ENCODE measurements around the gene ZNF319.

ZNF319 gene

DNA sequence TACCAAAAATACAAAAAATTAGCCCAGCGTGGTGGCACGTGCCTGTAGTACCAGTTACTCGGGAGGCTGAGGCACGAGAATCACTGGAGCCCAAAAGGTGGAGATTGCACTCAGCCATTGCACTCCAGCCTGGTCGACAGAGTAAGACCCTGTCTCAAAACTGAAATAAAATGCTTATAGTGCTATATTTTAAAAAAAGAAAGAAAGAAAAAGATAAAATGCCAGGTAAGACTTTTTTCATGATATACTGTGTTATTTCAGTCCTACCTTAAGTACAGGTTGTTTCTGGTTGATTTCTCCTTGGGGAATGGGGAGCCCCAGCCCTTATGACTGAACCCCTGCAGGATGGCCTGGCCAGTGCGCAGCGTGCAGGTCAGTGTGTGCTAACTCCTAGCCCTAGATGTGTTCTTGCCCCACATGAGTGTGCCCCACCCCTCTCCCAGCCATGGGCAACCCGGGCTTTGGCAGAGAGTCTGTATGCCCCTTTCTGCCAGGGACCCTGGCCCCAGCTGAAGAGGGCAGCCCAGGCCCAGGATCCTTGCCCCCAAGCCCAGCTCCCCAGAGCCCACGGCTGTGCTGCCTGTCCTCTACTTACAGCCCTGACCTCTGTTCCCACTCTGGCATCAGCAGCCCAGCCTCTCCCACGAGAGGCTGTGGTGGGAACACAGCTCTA is 30.9 kb downstream of the ZNF319 start:
- H3K4me3 ChIP-seq (ENCODE audit: low read depth, low read length): no peak overlapping the region
- in situ Hi-C loops (cut with HindIII; ENCODE audit: low sequenced_read_pairs): no loop called here
- DNase-seq (ENCODE audit: low read depth, low spot score): no peak
- TF ChIP-seq, protein P1, sequence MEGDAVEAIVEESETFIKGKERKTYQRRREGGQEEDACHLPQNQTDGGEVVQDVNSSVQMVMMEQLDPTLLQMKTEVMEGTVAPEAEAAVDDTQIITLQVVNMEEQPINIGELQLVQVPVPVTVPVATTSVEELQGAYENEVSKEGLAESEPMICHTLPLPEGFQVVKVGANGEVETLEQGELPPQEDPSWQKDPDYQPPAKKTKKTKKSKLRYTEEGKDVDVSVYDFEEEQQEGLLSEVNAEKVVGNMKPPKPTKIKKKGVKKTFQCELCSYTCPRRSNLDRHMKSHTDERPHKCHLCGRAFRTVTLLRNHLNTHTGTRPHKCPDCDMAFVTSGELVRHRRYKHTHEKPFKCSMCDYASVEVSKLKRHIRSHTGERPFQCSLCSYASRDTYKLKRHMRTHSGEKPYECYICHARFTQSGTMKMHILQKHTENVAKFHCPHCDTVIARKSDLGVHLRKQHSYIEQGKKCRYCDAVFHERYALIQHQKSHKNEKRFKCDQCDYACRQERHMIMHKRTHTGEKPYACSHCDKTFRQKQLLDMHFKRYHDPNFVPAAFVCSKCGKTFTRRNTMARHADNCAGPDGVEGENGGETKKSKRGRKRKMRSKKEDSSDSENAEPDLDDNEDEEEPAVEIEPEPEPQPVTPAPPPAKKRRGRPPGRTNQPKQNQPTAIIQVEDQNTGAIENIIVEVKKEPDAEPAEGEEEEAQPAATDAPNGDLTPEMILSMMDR (IDR thresholded peaks at IDR 0.05; ENCODE audit: low read depth, low read length): no peak

DNA sequence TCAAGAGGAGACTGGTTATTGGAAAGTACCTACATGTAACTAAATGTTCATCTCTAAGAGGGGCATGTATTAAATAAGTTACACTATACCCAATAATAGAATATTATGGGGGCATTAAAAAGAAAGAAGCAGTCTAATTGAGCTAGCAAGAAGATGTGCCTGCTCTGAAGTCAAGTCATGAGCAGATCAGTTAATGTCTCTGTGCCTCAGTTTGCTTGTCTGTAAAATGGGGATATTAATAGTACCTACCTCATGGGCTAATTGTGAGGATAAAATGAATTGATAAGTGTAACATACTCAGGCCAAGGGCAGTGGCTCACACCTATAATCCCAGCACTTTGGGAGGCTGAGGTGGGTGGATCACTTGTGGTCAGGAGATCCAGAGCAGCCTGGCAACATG is 32.6 kb downstream of the ZNF319 start:
- TF ChIP-seq, protein P1 (IDR thresholded peaks at IDR 0.05; ENCODE audit: low read depth, low read length): no peak
- H3K4me3 ChIP-seq (ENCODE audit: low read depth, low read length): no peak overlapping the region
- no peak for DNase-seq (ENCODE audit: low read depth, low spot score)
- in situ Hi-C loops (cut with HindIII; ENCODE audit: low sequenced_read_pairs): no loop called here

DNA sequence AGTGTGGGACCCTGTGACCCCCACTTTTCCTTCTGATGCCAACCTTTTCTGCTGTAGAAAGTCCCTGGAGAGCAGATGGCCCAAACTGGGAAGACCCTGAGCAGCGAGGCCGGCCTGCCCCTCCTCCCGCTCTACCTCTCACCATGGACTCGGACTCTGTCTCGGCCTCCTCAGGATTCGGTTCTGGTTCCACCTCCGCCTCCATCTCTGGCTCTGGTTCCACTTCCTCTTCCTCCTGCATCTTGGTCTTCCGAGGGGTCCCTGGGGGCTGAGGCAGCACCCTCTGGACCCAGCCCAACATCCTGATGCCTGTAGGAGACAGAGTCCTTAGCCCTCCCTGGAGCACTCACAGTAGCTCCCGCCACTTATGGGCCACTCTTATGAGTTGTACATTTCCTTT is 33.5 kb downstream of the ZNF319 start:
- TF ChIP-seq, protein P1 (IDR thresholded peaks at IDR 0.05; ENCODE audit: low read depth, low read length): no peak
- no peak overlapping the region for H3K4me3 ChIP-seq (ENCODE audit: low read depth, low read length)
- no peak for DNase-seq (ENCODE audit: low read depth, low spot score)
- in situ Hi-C loops (cut with HindIII; ENCODE audit: low sequenced_read_pairs): no loop called here

DNA sequence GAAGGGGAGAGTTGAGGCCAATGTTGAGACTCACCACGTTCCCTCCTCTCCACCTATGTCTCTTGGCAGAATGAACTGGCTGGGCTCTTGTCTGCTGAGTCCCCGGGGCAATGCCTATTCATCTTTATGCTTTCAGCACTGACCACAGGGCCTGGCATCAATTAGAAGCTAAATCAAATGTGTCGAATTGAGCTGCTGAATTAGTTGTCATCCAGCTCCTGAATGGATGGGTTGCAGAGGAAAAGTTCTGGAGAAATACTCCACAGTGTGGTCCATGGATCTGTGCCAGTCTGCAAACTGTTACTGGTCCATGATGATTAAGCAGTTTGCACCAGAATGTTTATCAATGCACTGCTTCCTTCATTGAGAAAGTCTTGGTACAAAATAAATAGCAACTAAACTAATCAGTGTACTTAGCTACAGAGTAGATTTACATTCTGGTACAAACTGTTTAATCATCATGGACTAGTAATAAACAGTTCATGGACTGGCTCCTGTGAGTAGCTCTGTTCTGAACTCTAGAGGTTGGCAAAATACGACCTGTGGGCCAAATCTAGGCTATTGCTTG is 34.2 kb downstream of the ZNF319 start:
- TF ChIP-seq, protein P1 (IDR thresholded peaks at IDR 0.05; ENCODE audit: low read depth, low read length): no peak
- in situ Hi-C loops (cut with HindIII; ENCODE audit: low sequenced_read_pairs): no loop called here
- no peak for DNase-seq (ENCODE audit: low read depth, low spot score)
- H3K4me3 ChIP-seq (ENCODE audit: low read depth, low read length): no peak overlapping the region

DNA sequence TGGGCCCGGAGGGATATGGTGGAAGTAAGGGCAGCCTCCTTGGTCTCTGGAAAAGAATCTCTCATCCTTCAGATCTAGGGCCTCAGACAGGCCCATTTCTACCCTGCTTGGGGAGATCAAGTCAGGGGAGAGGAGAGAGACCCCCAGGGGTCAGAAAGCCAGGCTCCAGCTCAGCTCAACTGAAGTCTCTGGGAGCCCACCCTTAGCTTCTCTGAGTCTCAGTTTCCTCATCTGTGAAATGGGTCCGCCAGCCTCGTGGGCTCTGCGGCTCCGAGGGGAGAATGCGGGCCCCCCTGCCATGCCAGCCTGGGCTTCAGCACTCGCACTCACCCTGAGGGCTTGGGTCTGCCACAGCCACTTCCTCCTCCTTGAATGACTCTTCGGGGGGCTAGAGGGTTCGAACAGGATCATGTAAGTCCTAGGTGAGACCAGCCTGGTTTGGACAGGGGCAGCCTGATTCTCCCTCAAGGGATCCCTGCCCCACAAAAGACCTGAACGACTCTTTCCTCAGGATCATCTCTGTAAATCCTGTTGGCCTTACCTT is 36.2 kb downstream of the ZNF319 start:
- in situ Hi-C loops (cut with HindIII; ENCODE audit: low sequenced_read_pairs): no loop called here
- TF ChIP-seq, protein P1 (IDR thresholded peaks at IDR 0.05; ENCODE audit: low read depth, low read length): no peak
- DNase-seq (ENCODE audit: low read depth, low spot score): no peak
- H3K4me3 ChIP-seq (ENCODE audit: low read depth, low read length): no peak overlapping the region

DNA sequence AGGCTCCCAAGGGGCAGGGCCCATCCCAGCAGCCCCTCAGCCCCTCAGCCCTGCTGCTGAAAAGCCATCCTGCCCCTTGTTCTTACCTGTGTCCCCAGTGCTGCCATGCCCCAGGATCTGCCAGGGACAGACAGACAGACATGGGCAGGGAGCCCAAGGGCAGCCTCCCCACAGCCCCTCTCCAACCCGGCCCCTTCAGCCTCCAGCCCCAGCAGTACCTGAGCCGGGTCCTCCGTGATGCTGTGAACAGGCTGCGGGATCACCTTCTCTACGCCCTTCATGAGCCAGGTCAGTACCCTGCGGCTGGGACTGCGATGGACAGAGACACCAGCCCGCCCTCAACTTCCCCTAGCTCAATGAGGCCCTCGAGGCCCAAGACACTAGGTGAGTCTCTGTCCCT is 37.7 kb downstream of the ZNF319 start:
- TF ChIP-seq, protein P1 (IDR thresholded peaks at IDR 0.05; ENCODE audit: low read depth, low read length): no peak
- no peak overlapping the region for H3K4me3 ChIP-seq (ENCODE audit: low read depth, low read length)
- in situ Hi-C loops (cut with HindIII; ENCODE audit: low sequenced_read_pairs): no loop called here
- no peak for DNase-seq (ENCODE audit: low read depth, low spot score)
